T-cell (primary cell): Measurements from ENCODE around the gene DSG4. TPM values are rescaled to one million over a fixed set of nuclear protein-coding genes. Genes with fewer than 3 reads are reported as not detected.

ENCODE experiments used
- ATAC-seq, 4 experiments: fragments of 200-7000 bp in 3 of 4; fragments of 150-1000 bp in 1 of 4; cut with Tn5 transposase; replicated peaks in 1 of 4; 1 replicate in 3 of 4; 2 replicates in 1 of 4; pipeline ENCODE4 v1.10.0; 2021; ENCODE audit warnings: moderate library complexity in 3 of 4, mild to moderate bottlenecking in 2 of 4, moderate number of reproducible peaks in 1 of 4
- CTCF ChIA-PET, 2 donors: fragments of 300-600 bp; sonication (Branson Sonifier 250); formaldehyde crosslinking; loops; one replicate each; lab custom pipeline; 2022; ENCODE audit warnings: antibody characterized with exemption in 2 of 2; lab: Charles Lee
- POLR2A ChIA-PET, 2 donors: fragments of 300-600 bp; sonication (Branson Sonifier 250); formaldehyde crosslinking; loops; one replicate each; lab custom pipeline; 2022; ENCODE audit warnings: antibody characterized with exemption in 2 of 2; lab: Charles Lee
- DNase-seq, 35 experiments: peaks; one replicate each; pipeline versions ENCODE4 v3.0.0 to v3.0.0-alpha.2; 2013 to 2023
- H3K27ac ChIP-seq: one replicate; pipeline ENCODE4 v1.5.1; 2013; ENCODE audit warnings: low read length
- H3K27me3 ChIP-seq, 2 experiments: replicated peaks in 1 of 2; 1 replicate in 1 of 2; 2 replicates in 1 of 2; pipeline versions ENCODE4 v1.6.1 to v1.7.0; 2013; ENCODE audit warnings: low read length in 1 of 2, mixed read lengths in 1 of 2; ENCODE audit not compliant: control insufficient read depth in 2 of 2, insufficient read depth in 2 of 2; ENCODE audit errors: extremely low read depth in 1 of 2
- H3K36me3 ChIP-seq, 2 donors: 1 replicate in 1 of 2; 2 replicates in 1 of 2; pipeline versions ENCODE4 v1.6.1 to v1.7.0; 2013; ENCODE audit warnings: low read length in 1 of 2; ENCODE audit not compliant: control insufficient read depth in 2 of 2, insufficient read depth in 1 of 2; ENCODE audit errors: extremely low read depth in 1 of 2
- H3K4me1 ChIP-seq, 2 experiments: 1 replicate in 1 of 2; 2 replicates in 1 of 2; pipeline versions ENCODE4 v1.6.1 to v1.7.0; 2013; ENCODE audit warnings: low read length in 2 of 2, mixed read lengths in 1 of 2; ENCODE audit not compliant: insufficient read depth in 2 of 2, control insufficient read depth in 1 of 2; ENCODE audit errors: extremely low read depth in 1 of 2
- H3K4me3 ChIP-seq, 2 donors: 1 replicate in 1 of 2; 2 replicates in 1 of 2; pipeline versions ENCODE4 v1.5.1 to v1.7.0; 2013; ENCODE audit warnings: mild to moderate bottlenecking in 2 of 2, low read length in 1 of 2, moderate library complexity in 1 of 2; ENCODE audit not compliant: control insufficient read depth in 1 of 2; ENCODE audit errors: extremely low read depth in 1 of 2
- H3K9me3 ChIP-seq: 2 replicates; pipeline ENCODE4 v1.7.0; 2013
- H3K27ac Mint-ChIP-seq, 2 donors: one replicate each; pipeline ENCODE4 v1.8.0; 2020 to 2021; ENCODE audit warnings: mild to moderate bottlenecking in 2 of 2, mixed read lengths in 2 of 2
- H3K27me3 Mint-ChIP-seq, 2 donors: one replicate each; pipeline ENCODE4 v1.8.0; 2021 to 2022; ENCODE audit warnings: mixed read lengths in 2 of 2
- H3K36me3 Mint-ChIP-seq: one replicate; pipeline ENCODE4 v1.8.0; 2021; ENCODE audit warnings: mixed read lengths
- H3K4me1 Mint-ChIP-seq, 3 donors: one replicate each; pipeline ENCODE4 v1.8.0; 2020 to 2022; ENCODE audit warnings: mixed read lengths in 3 of 3, mild to moderate bottlenecking in 1 of 3
- H3K4me3 Mint-ChIP-seq, 3 donors: one replicate each; pipeline ENCODE4 v1.8.0; 2020 to 2022; ENCODE audit warnings: mild to moderate bottlenecking in 3 of 3, mixed read lengths in 3 of 3, moderate library complexity in 3 of 3
- H3K9me3 Mint-ChIP-seq, 3 donors: one replicate each; pipeline ENCODE4 v1.8.0; 2020 to 2022; ENCODE audit warnings: mixed read lengths in 3 of 3
- WGBS: methylation state at CpG from one replicate; pipeline ENCODE4 v1.1.5; 2013; ENCODE audit warnings: missing lambda C conversion rate; ENCODE audit not compliant: insufficient coverage; 5-methylcytosine and 5-hydroxymethylcytosine counted together
- total RNA-seq, 35 experiments: library from RNA in 6 of 35; stranded (reverse) in 6 of 35; fragments of 120-200 nt in 1 of 35; gene quantifications; one replicate each; pipeline versions ENCODE4 v1.2.1 to v1.2.4 and lab custom pipeline; 2013 to 2026

The DSG4 gene
- total RNA-seq, 5 donors from 2014 or later (not counting 1 experiment from before 2014, with no cell fraction given), result not detected

DNA sequence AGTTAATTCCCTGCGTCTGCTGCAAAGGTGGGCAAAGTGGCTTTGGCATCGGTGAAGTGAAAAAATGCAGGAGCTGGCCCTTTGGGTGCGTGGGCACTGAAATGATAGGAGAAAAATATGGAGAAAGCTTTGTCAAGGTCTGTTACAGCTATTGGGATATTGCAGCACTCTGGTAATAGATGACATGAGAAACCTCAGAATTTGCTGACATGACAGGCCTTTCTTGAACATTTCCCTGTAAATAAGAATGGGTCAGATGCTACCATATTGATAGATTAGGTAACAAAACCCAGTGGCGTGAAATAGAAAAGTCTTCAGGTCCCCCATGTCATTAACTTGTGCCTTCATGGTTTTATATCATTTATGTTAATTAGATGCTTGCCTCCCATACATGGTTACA, 12.4 kb upstream of the DSG4 start:
- ATAC-seq, result no peak
- Mint-ChIP-seq H3K36me3 (no peaks in the 10 kb centered on the region), H3K9me3 (peaks cover 0 to 16% (median 5%) of the 10 kb centered on the region in 3 donors), H3K27ac (no peak overlapping the region), H3K4me3 (no peak overlapping the region), H3K27me3 (no peaks in the 10 kb centered on the region), H3K4me1 (no peaks in the 10 kb centered on the region)
- POLR2A ChIA-PET, result no interaction called here
- WGBS, result 100% methylated on average over 3 of the region's 4 CpGs
- Histone ChIP-seq H3K36me3 (no peaks in the 10 kb centered on the region), H3K4me1 (no peaks in the 10 kb centered on the region), H3K27me3 (no peaks in the 10 kb centered on the region), H3K27ac (no peak overlapping the region), H3K9me3 (no peaks in the 10 kb centered on the region), H3K4me3 (no peak overlapping the region)
- no peak for DNase-seq
- CTCF ChIA-PET, result no interaction called here

DNA sequence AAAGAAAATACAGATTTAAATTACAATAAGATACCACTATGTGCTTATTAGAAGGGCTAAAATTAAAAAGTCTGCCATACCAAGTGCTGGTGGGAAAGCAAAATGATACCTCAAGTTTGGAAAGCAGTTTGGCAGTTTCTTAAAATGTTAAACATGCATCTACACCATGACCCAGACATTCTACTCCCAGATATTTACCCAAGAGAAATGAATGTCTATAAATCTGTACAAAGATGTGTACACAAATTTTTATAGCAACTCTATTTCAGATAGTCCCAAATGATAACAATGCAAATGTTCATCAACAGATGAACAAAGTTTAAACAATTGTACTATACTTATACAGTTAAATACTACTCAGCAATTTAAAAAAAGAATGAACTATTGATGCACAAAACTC, 7.1 kb upstream of the DSG4 start:
- Histone ChIP-seq H3K27ac (no peak overlapping the region), H3K27me3 (no peaks in the 10 kb centered on the region), H3K4me1 (no peaks in the 10 kb centered on the region), H3K9me3 (no peaks in the 10 kb centered on the region), H3K36me3 (no peaks in the 10 kb centered on the region), H3K4me3 (no peak overlapping the region)
- peaks cover 0 to 6% (median 0%) of the 10 kb centered on the region in 3 donors for H3K9me3 Mint-ChIP-seq
- H3K27ac Mint-ChIP-seq, result no peak overlapping the region
- peaks cover 0 to 2% of the 10 kb centered on the region in 2 donors for H3K27me3 Mint-ChIP-seq
- H3K4me3 Mint-ChIP-seq, result no peak overlapping the region
- ChIA-PET CTCF (no interaction called here), POLR2A (no interaction called here)
- ATAC-seq, result no peak
- no peaks in the 10 kb centered on the region for H3K36me3 Mint-ChIP-seq
- DNase-seq, result no peak
- no peaks in the 10 kb centered on the region for H3K4me1 Mint-ChIP-seq

DNA sequence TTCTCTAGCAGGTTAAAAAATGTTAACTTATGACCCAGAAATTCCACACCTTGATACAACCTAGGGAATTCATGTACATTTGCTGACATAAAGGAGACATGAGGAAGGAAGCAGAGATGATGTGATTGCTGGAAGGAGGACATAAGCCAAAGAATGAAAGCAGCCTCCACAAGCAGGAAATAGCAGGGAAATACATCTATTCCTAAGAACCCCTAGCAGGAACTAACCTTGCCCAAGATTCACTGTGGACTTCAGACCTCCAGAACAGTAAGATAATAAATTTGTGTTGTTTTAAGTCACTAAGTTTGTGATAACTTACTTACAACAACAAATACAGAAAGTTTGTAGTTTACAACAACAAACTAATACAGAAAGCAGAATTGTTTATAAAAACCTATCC, 4.6 kb upstream of the DSG4 start:
- Mint-ChIP-seq H3K9me3 (peaks cover 0 to 6% (median 0%) of the 10 kb centered on the region in 3 donors), H3K27me3 (peaks cover 0 to 3% of the 10 kb centered on the region in 2 donors), H3K4me1 (no peaks in the 10 kb centered on the region), H3K27ac (no peak overlapping the region), H3K36me3 (no peaks in the 10 kb centered on the region), H3K4me3 (no peak overlapping the region)
- Histone ChIP-seq H3K4me3 (no peak overlapping the region), H3K9me3 (no peaks in the 10 kb centered on the region), H3K4me1 (no peaks in the 10 kb centered on the region), H3K27me3 (no peaks in the 10 kb centered on the region), H3K36me3 (no peaks in the 10 kb centered on the region), H3K27ac (no peak overlapping the region)
- CTCF ChIA-PET, result no interaction called here
- no peak for DNase-seq
- POLR2A ChIA-PET, result no interaction called here
- ATAC-seq, result no peak

DNA sequence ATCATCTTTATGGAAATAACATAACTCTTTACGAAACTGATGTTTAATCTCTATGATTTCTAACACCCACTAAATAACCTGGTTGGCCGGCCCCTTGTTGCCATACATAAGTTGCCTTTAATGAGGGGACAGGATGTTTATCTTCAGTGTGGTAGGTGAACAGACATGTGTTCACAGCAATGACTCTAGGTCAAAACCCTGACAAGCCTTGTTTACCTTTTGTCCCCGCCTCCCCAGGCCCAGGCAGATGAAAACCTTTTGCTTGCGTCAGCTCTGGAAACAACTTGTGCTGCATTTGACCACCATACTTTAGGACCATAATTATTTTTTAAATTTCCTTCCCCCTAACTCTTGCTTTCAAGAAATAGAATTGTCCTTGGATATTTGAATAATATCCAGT, 2.9 kb upstream of the DSG4 start:
- Histone ChIP-seq H3K4me3 (no peak overlapping the region), H3K27ac (no peak overlapping the region), H3K36me3 (no peaks in the 10 kb centered on the region), H3K4me1 (no peaks in the 10 kb centered on the region), H3K27me3 (no peaks in the 10 kb centered on the region), H3K9me3 (no peaks in the 10 kb centered on the region)
- no CpG with 5 or more reads among the region's 4 CpGs for WGBS
- no peak overlapping the region for H3K27ac Mint-ChIP-seq
- H3K4me3 Mint-ChIP-seq, result no peak overlapping the region
- H3K9me3 Mint-ChIP-seq, result peaks cover 0 to 3% (median 1%) of the 10 kb centered on the region in 3 donors
- H3K27me3 Mint-ChIP-seq, result peaks cover 0 to 3% of the 10 kb centered on the region in 2 donors
- ChIA-PET CTCF (no interaction called here), POLR2A (no interaction called here)
- ATAC-seq (no peak), DNase-seq (no peak)
- H3K4me1 Mint-ChIP-seq, result no peaks in the 10 kb centered on the region
- H3K36me3 Mint-ChIP-seq, result no peaks in the 10 kb centered on the region

DNA sequence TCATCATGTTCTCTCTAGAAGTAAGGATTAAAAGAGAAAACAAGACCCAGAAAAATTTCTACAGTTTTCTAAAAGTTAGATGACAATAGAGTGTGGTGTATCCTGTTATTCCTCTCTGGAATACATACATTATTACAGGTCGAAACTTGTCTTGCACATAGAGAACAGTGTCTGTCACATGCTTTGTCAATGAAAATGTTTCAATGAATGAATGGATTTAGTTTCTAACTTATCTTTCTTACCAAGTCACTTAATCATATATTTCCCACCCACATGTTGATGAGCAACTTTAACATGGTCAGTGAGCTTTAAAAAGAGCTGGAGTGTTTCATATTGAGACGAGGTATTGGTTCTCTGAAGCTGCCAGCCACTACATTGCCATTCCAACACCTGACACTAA, 4.3 kb downstream of the DSG4 start:
- DNase-seq, result no peak

DNA sequence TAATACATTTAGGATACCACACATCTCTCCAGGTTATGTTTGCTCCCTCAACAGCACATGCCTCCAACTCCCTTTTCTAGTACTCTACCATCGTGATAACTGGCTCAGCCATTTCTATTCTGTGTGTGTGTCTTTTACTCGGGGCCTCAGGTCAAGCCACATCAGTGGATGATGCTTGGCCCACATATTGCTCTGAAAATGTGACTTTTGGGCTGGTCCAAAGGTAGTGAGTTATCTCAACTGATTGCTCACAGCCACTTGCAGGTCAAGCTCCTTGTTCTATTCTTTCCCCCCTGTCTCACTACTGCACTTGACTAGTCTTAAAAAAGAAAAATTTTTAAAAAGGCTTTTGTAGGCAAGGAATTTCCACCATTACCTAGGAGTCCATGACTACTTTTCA, 5.5 kb downstream of the DSG4 start:
- ChIA-PET POLR2A (no interaction called here), CTCF (no interaction called here)
- H3K9me3 Mint-ChIP-seq, result peaks cover 1 to 3% (median 3%) of the 10 kb centered on the region in 3 donors
- no peak overlapping the region for H3K4me3 ChIP-seq
- no peaks in the 10 kb centered on the region for H3K36me3 Mint-ChIP-seq
- H3K4me1 ChIP-seq, result no peaks in the 10 kb centered on the region
- H3K9me3 ChIP-seq, result no peaks in the 10 kb centered on the region
- H3K36me3 ChIP-seq, result no peaks in the 10 kb centered on the region
- H3K4me3 Mint-ChIP-seq, result no peak overlapping the region
- WGBS, result 83% methylated on average over 2 of the region's 2 CpGs
- no peak for ATAC-seq
- no peaks in the 10 kb centered on the region for H3K27me3 Mint-ChIP-seq
- no peak overlapping the region for H3K27ac Mint-ChIP-seq
- no peak overlapping the region for H3K27ac ChIP-seq
- DNase-seq, result no peak
- H3K4me1 Mint-ChIP-seq, result no peaks in the 10 kb centered on the region
- no peaks in the 10 kb centered on the region for H3K27me3 ChIP-seq

More for the DNA sequence above, 4.3 kb downstream of the DSG4 start:
- Histone ChIP-seq H3K36me3 (no peaks in the 10 kb centered on the region), H3K9me3 (no peaks in the 10 kb centered on the region), H3K4me3 (no peak overlapping the region), H3K27ac (no peak overlapping the region), H3K27me3 (no peaks in the 10 kb centered on the region), H3K4me1 (no peaks in the 10 kb centered on the region)
- peaks cover 0 to 3% (median 1%) of the 10 kb centered on the region in 3 donors for H3K9me3 Mint-ChIP-seq
- H3K27me3 Mint-ChIP-seq, result no peaks in the 10 kb centered on the region
- POLR2A ChIA-PET, result no interaction called here
- H3K36me3 Mint-ChIP-seq, result no peaks in the 10 kb centered on the region
- no peaks in the 10 kb centered on the region for H3K4me1 Mint-ChIP-seq
- no peak for ATAC-seq
- no peak overlapping the region for H3K4me3 Mint-ChIP-seq
- CTCF ChIA-PET, result no interaction called here
- no CpG with 5 or more reads among the region's 2 CpGs for WGBS
- no peak overlapping the region for H3K27ac Mint-ChIP-seq

DNA sequence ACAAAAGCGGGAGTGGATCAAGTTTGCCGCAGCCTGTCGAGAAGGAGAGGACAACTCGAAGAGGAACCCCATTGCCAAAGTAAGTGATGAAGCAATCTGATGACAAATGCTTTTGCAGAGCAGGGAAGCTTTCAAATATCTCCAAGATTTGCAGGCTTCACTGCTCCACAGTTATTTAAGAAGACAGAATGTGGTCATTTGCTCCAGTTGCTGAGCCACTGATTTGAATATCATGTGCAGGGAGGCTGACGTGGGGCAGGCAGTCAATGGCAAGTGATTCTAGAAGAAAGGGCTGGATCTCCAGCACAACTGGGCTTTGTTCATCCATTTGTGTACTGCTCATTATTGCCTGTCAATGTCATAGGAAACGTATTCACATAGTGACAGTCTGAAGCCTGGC, 10.2 kb downstream of the DSG4 start:
- Mint-ChIP-seq H3K9me3 (peaks cover 3 to 4% (median 3%) of the 10 kb centered on the region in 3 donors), H3K4me1 (no peaks in the 10 kb centered on the region), H3K4me3 (no peak overlapping the region), H3K36me3 (no peaks in the 10 kb centered on the region), H3K27ac (no peak overlapping the region), H3K27me3 (peaks cover 0 to 3% of the 10 kb centered on the region in 2 donors)
- POLR2A ChIA-PET, result no interaction called here
- Histone ChIP-seq H3K27ac (no peak overlapping the region), H3K27me3 (no peaks in the 10 kb centered on the region), H3K36me3 (no peaks in the 10 kb centered on the region), H3K4me1 (no peaks in the 10 kb centered on the region), H3K9me3 (no peaks in the 10 kb centered on the region), H3K4me3 (no peak overlapping the region)
- ATAC-seq (no peak), DNase-seq (no peak)
- WGBS, result 85% methylated on average over 3 of the region's 6 CpGs
- CTCF ChIA-PET, result no interaction called here
